Neural cell (in vitro differentiated cells): ENCODE results near the gene FYCO1. TPM values are rescaled to one million over a fixed set of nuclear protein-coding genes. Genes with fewer than 3 reads are reported as not detected.

ENCODE experiments used
- H2AFZ ChIP-seq: fragments of 200-600, 300-800 bp; sonication (generic), shearing (Covaris generic); 2 replicates; pipeline ENCODE4 v1.6.0; 2014; ENCODE audit warnings: low read depth, mild to moderate bottlenecking, antibody characterized with exemption, low read length, moderate library complexity
- H3F3A ChIP-seq: fragments of 200-600 bp; shearing (Covaris generic); 2 replicates; pipeline ENCODE4 v1.6.1; 2016; ENCODE audit warnings: mild to moderate bottlenecking, moderate library complexity, mixed read lengths, antibody characterized with exemption, low read length; ENCODE audit not compliant: insufficient read depth, poor library complexity, severe bottlenecking
- H3K27ac ChIP-seq: fragments of 200-600, 300-800 bp; sonication (generic), shearing (Covaris generic); 2 replicates; pipeline ENCODE4 v1.5.1; 2014; ENCODE audit warnings: mild to moderate bottlenecking, low read length, moderate library complexity
- H3K27me3 ChIP-seq: fragments of 300-800, 200-600 bp; sonication (generic), shearing (Covaris generic); 2 replicates; pipeline ENCODE4 v1.6.0; 2014; ENCODE audit warnings: mild to moderate bottlenecking, low read depth, low read length, moderate library complexity; ENCODE audit not compliant: insufficient read depth
- H3K36me3 ChIP-seq: fragments of 300-800, 200-600 bp; sonication (generic), shearing (Covaris generic); 2 replicates; pipeline ENCODE4 v1.5.1; 2014; ENCODE audit warnings: mild to moderate bottlenecking, antibody characterized with exemption, low read length, moderate library complexity; ENCODE audit not compliant: insufficient read depth
- H3K4me2 ChIP-seq: fragments of 300-800, 200-600 bp; sonication (generic), shearing (Covaris generic); 2 replicates; pipeline ENCODE4 v1.6.0; 2014; ENCODE audit warnings: mild to moderate bottlenecking, low read length
- H3K4me3 ChIP-seq: fragments of 300-800, 200-600 bp; sonication (generic), shearing (Covaris generic); 2 replicates; pipeline ENCODE4 v1.5.1; 2014; ENCODE audit warnings: mild to moderate bottlenecking, low read length, moderate library complexity
- H3K79me2 ChIP-seq: fragments of 200-600 bp; shearing (Covaris generic); replicated peaks from 2 replicates; pipeline ENCODE4 v1.6.0; 2014; ENCODE audit warnings: mild to moderate bottlenecking, low read length, moderate library complexity; ENCODE audit not compliant: insufficient read depth
- H3K9ac ChIP-seq: fragments of 300-800, 200-600 bp; sonication (generic), shearing (Covaris generic); 2 replicates; pipeline ENCODE4 v1.6.1; 2016; ENCODE audit warnings: mild to moderate bottlenecking, low read length, mixed read lengths
- H3K9me2 ChIP-seq: fragments of 200-600 bp; shearing (Covaris generic); 2 replicates; pipeline ENCODE4 v1.6.1; 2016; ENCODE audit warnings: mild to moderate bottlenecking, low read length, mixed read lengths; ENCODE audit not compliant: insufficient read depth
- H3K9me3 ChIP-seq: fragments of 200-600, 300-800 bp; sonication (generic), shearing (Covaris generic); 2 replicates; pipeline ENCODE4 v1.6.1; 2016; ENCODE audit warnings: mild to moderate bottlenecking, mixed run types, low read length, moderate library complexity, mixed read lengths
- H4K20me1 ChIP-seq: fragments of 200-600 bp; shearing (Covaris generic); 2 replicates; pipeline ENCODE4 v1.6.1; 2016; ENCODE audit warnings: mild to moderate bottlenecking, mixed run types; ENCODE audit not compliant: insufficient read depth
- CTCF ChIP-seq: fragments of 450-650 bp; IDR thresholded peaks from 2 replicates; pipeline ENCODE4 v1.5.1; 2014; ENCODE audit warnings: antibody characterized with exemption, mild to moderate bottlenecking, moderate library complexity; ENCODE audit not compliant: poor library complexity, severe bottlenecking
- EP300 ChIP-seq: fragments of 450-650 bp; conservative IDR thresholded peaks from 2 replicates; pipeline ENCODE4 v1.6.1; 2014; ENCODE audit warnings: antibody characterized with exemption, mild to moderate bottlenecking, moderate library complexity; ENCODE audit not compliant: poor library complexity, severe bottlenecking
- EZH2 ChIP-seq: fragments of 200-600, 300-800 bp; shearing (Covaris generic), sonication (generic); IDR thresholded peaks from 2 replicates; pipeline ENCODE4 v1.6.1; 2014; ENCODE audit warnings: antibody characterized with exemption, low read length, borderline replicate concordance, mild to moderate bottlenecking; ENCODE audit not compliant: insufficient read depth, poor library complexity, severe bottlenecking
- MXI1 ChIP-seq: fragments of 450-650 bp; conservative IDR thresholded peaks from 2 replicates; pipeline ENCODE4 v1.6.1; 2014; ENCODE audit warnings: antibody characterized with exemption, mild to moderate bottlenecking; ENCODE audit not compliant: poor library complexity, severe bottlenecking
- POLR2AphosphoS5 ChIP-seq: IDR thresholded peaks from 2 replicates; pipeline ENCODE4 v1.6.1; 2012
- RAD21 ChIP-seq: fragments of 450-650 bp; conservative IDR thresholded peaks from 2 replicates; pipeline ENCODE4 v1.6.1; 2014; ENCODE audit warnings: antibody characterized with exemption, mild to moderate bottlenecking, moderate library complexity
- REST ChIP-seq: IDR thresholded peaks from 2 replicates; pipeline ENCODE4 v1.6.1; 2012; ENCODE audit warnings: borderline replicate concordance
- SMC3 ChIP-seq: fragments of 450-650 bp; conservative IDR thresholded peaks from 2 replicates; pipeline ENCODE4 v1.6.1; 2014; ENCODE audit warnings: antibody characterized with exemption, mild to moderate bottlenecking, moderate library complexity; ENCODE audit not compliant: poor library complexity
- TAF1 ChIP-seq: IDR thresholded peaks from 2 replicates; pipeline ENCODE4 v1.6.1; 2012; ENCODE audit warnings: low read depth
- polyA plus RNA-seq: library from polyadenylated mRNA; depleted of rRNA; stranded (reverse); fragments of >200 nt; gene quantifications from 2 replicates; pipeline ENCODE4 v1.2.3, GENCODE V29; 2014

Gene FYCO1
- polyA plus RNA-seq, 1 donor from 2014 or later = 0.12 TPM

- H3K4me3 ChIP-seq = no peak overlapping the region
- no peaks in the 10 kb centered on the region for H3K27me3 ChIP-seq
- TF ChIP-seq REST = no peak
- no peaks in the 10 kb centered on the region for H4K20me1 ChIP-seq
- no peaks in the 10 kb centered on the region for H3K79me2 ChIP-seq
- H3K9me3 ChIP-seq = no peaks in the 10 kb centered on the region
- no peaks in the 10 kb centered on the region for H3F3A ChIP-seq
- no peak overlapping the region for H3K9ac ChIP-seq
- no peak overlapping the region for H2AFZ ChIP-seq
- no peak overlapping the region for H3K27ac ChIP-seq
- no peaks in the 10 kb centered on the region for H3K36me3 ChIP-seq
- no peaks in the 10 kb centered on the region for H3K9me2 ChIP-seq
- H3K4me2 ChIP-seq = no peak overlapping the region
These were observed 49.3 kb downstream of the FYCO1 start for GRCh38 chr3:45946307-45946706.

- Histone ChIP-seq H3K27me3 (no peaks in the 10 kb centered on the region), H3K4me2 (no peak overlapping the region), H2AFZ (no peak overlapping the region), H4K20me1 (no peaks in the 10 kb centered on the region), H3K36me3 (no peaks in the 10 kb centered on the region), H3K9me2 (no peaks in the 10 kb centered on the region), H3K9me3 (no peaks in the 10 kb centered on the region), H3K9ac (no peak overlapping the region), H3K27ac (no peak overlapping the region), H3K4me3 (no peak overlapping the region), H3F3A (no peaks in the 10 kb centered on the region), H3K79me2 (no peaks in the 10 kb centered on the region)
- no peak for TF ChIP-seq TAF1
- no peak for TF ChIP-seq SMC3
- TF ChIP-seq EP300 = no peak
- no peak for TF ChIP-seq RAD21
- TF ChIP-seq CTCF = no peak
- TF ChIP-seq POLR2AphosphoS5 = no peak
- TF ChIP-seq EZH2 = no peak
- no peak for TF ChIP-seq MXI1
- no peak for TF ChIP-seq REST
These were observed 50.6 kb downstream of the FYCO1 start for GRCh38 chr3:45944830-45945620.
